Neutrophil (primary cell): ENCODE measurements around the gene CETN3.

ENCODE experiments used
- H3K27ac ChIP-seq: fragments of 200-600 bp; sonication (generic); 2 replicates; pipeline ENCODE4 v1.5.1; 2016; ENCODE audit warnings: mild to moderate bottlenecking, moderate library complexity
- H3K27me3 ChIP-seq: fragments of 200-600 bp; sonication (generic); 2 replicates; pipeline ENCODE4 v1.6.0; 2016; ENCODE audit warnings: mild to moderate bottlenecking
- H3K36me3 ChIP-seq: fragments of 200-600 bp; sonication (generic); 2 replicates; pipeline ENCODE4 v1.5.1; 2017
- H3K4me1 ChIP-seq, 2 experiments: fragments of 200-600 bp in 1 of 2; sonication (generic) in 1 of 2; 1 replicate in 1 of 2; 2 replicates in 1 of 2; pipeline versions ENCODE4 v1.5.1 to v1.6.1; 2013 to 2016; ENCODE audit warnings: low read depth in 1 of 2, low read length in 1 of 2, mild to moderate bottlenecking in 1 of 2, moderate library complexity in 1 of 2; ENCODE audit not compliant: control insufficient read depth in 1 of 2, insufficient read depth in 1 of 2
- H3K4me3 ChIP-seq, 2 experiments: fragments of 200-600 bp in 1 of 2; sonication (generic) in 1 of 2; 1 replicate in 1 of 2; 2 replicates in 1 of 2; pipeline ENCODE4 v1.5.1; 2013 to 2016; ENCODE audit warnings: low read depth in 1 of 2, low read length in 1 of 2, mild to moderate bottlenecking in 1 of 2, moderate library complexity in 1 of 2
- H3K9me3 ChIP-seq: fragments of 200-600 bp; sonication (generic); 2 replicates; pipeline ENCODE4 v1.5.1; 2016
- TF ChIP-seq, protein P1 (sequence below): fragments of 200-600 bp; sonication (generic); IDR thresholded peaks from 2 replicates; pipeline ENCODE4 v1.5.1; 2016; ENCODE audit warnings: antibody characterized with exemption

CETN3 gene

DNA sequence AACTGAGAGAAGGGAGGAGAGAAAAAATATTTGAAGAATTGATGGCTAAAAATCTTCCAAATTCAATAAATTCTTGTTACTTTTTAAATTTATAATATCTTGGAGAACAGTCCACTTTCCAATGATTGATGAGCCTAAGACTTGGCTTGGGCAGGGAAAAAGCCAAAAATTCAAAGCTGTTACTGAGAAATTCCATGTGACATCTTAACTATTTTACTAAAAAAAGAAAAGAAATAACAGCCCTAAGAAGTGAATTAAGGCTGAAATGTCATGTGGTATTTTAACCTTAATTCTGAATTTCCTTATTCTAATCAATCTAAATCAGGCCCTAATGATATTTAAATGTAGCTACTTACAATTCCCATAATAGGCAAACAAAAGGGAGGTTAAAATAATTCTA is 53.4 kb downstream of the CETN3 start:
- Histone ChIP-seq H3K4me3 (no peak overlapping the region), H3K36me3 (no peaks in the 10 kb centered on the region), H3K9me3 (no peaks in the 10 kb centered on the region), H3K4me1 (no peaks in the 10 kb centered on the region), H3K27ac (no peak overlapping the region), H3K27me3 (no peaks in the 10 kb centered on the region)
- TF ChIP-seq, protein P1, sequence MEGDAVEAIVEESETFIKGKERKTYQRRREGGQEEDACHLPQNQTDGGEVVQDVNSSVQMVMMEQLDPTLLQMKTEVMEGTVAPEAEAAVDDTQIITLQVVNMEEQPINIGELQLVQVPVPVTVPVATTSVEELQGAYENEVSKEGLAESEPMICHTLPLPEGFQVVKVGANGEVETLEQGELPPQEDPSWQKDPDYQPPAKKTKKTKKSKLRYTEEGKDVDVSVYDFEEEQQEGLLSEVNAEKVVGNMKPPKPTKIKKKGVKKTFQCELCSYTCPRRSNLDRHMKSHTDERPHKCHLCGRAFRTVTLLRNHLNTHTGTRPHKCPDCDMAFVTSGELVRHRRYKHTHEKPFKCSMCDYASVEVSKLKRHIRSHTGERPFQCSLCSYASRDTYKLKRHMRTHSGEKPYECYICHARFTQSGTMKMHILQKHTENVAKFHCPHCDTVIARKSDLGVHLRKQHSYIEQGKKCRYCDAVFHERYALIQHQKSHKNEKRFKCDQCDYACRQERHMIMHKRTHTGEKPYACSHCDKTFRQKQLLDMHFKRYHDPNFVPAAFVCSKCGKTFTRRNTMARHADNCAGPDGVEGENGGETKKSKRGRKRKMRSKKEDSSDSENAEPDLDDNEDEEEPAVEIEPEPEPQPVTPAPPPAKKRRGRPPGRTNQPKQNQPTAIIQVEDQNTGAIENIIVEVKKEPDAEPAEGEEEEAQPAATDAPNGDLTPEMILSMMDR, result no peak

GRCh38 chr5:90355635-90356034 is 53.9 kb downstream of the CETN3 start:
- no peak overlapping the region for H3K27ac ChIP-seq
- H3K27me3 ChIP-seq, result no peaks in the 10 kb centered on the region
- no peak overlapping the region for H3K4me3 ChIP-seq
- no peaks in the 10 kb centered on the region for H3K36me3 ChIP-seq
- H3K4me1 ChIP-seq, result no peaks in the 10 kb centered on the region
- H3K9me3 ChIP-seq, result no peaks in the 10 kb centered on the region
- TF ChIP-seq, protein P1, result no peak

DNA sequence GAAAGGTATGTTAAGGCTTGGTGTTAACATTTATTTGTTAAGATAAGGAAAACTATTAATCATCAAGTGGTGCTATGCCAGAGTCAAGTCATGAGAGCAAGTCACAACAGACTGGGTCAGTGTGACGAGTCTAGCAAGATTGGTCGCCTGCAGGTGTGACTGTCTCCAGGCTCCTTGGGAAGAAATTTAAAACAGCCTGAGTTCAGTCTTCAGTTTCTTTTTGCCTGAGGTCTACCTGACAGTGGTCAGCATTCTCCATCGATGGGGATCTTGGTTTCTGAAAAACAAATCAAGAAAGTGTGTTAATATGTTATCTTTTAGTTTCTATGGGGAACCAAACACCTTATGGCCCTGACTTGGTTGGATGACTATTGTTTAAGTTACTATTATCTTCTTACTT is 56.3 kb downstream of the CETN3 start:
- Histone ChIP-seq H3K4me3 (no peak overlapping the region), H3K9me3 (no peaks in the 10 kb centered on the region), H3K27ac (no peak overlapping the region), H3K36me3 (no peaks in the 10 kb centered on the region), H3K4me1 (no peaks in the 10 kb centered on the region), H3K27me3 (no peaks in the 10 kb centered on the region)
- TF ChIP-seq, protein P1, result no peak

- Histone ChIP-seq H3K9me3 (no peaks in the 10 kb centered on the region), H3K27me3 (no peaks in the 10 kb centered on the region), H3K27ac (no peak overlapping the region), H3K4me3 (no peak overlapping the region), H3K36me3 (no peaks in the 10 kb centered on the region), H3K4me1 (no peaks in the 10 kb centered on the region)
- TF ChIP-seq, protein P1, result no peak
Observed at GRCh38 chr5:90351101-90351500, 58.5 kb downstream of the CETN3 start.

GRCh38 chr5:90347462-90347861 is 62.1 kb downstream of the CETN3 start:
- H3K4me1 ChIP-seq, result no peaks in the 10 kb centered on the region
- no peak overlapping the region for H3K4me3 ChIP-seq
- H3K9me3 ChIP-seq, result no peaks in the 10 kb centered on the region
- TF ChIP-seq, protein P1, result no peak
- H3K27ac ChIP-seq, result no peak overlapping the region
- H3K36me3 ChIP-seq, result no peaks in the 10 kb centered on the region
- no peaks in the 10 kb centered on the region for H3K27me3 ChIP-seq

GRCh38 chr5:90345684-90346083 is 63.9 kb downstream of the CETN3 start:
- Histone ChIP-seq H3K27me3 (no peaks in the 10 kb centered on the region), H3K9me3 (no peaks in the 10 kb centered on the region), H3K4me3 (no peak overlapping the region), H3K27ac (no peak overlapping the region), H3K36me3 (no peaks in the 10 kb centered on the region), H3K4me1 (no peaks in the 10 kb centered on the region)
- TF ChIP-seq, protein P1, result no peak
